SK-N-MC (cell line): ENCODE measurements around the gene LARGE1.

ENCODE experiments used
- EZH2 ChIP-seq: fragments of 200-600 bp; sonication (generic); IDR thresholded peaks from one replicate; pipeline ENCODE4 v1.6.1; 2017; ENCODE audit warnings: antibody characterized with exemption
- FOXP2 ChIP-seq: optimal IDR thresholded peaks from 2 replicates; pipeline ENCODE3; 2011; ENCODE audit warnings: mild to moderate bottlenecking, moderate library complexity; ENCODE audit not compliant: insufficient read depth; ENCODE audit errors: extremely low read length, control extremely low read depth
- POLR2AphosphoS5 ChIP-seq: IDR thresholded peaks from 2 replicates; pipeline ENCODE4 v1.6.1; 2012; ENCODE audit warnings: mild to moderate bottlenecking, low read depth, low read length, borderline replicate concordance

GRCh38 chr22:33426451-33426850, 493.8 kb downstream of the LARGE1 start:
- TF ChIP-seq EZH2 (no peak), POLR2AphosphoS5 (no peak), FOXP2 (no peak)
